Activated gamma-delta T cell treated with anti-CD3 and anti-CD28 coated beads, Interleukin-2, amount 50 U/mL, for 16 hours (primary cell): Measurements from ENCODE around the gene ALKBH4.
"Not testable (repeated sequence)": the region's sequence is repeated elsewhere in the genome, so short reads cannot be mapped to it uniquely, and the experiment has no call there.

ENCODE experiments used
- DNase-seq: peaks from one replicate; pipeline ENCODE4 v3.0.0-alpha.2; 2020; ENCODE audit warnings: low read depth

Gene ALKBH4

GRCh38 chr7:102478314-102479208 lies 13.9 kb upstream of the ALKBH4 start, which contains the start of gene POLR2J:
Gene POLR2J (minus strand): TSS chr7:102478922. CDS start chr7:102478860, 62 bp downstream.
- peak; percentile 98 for DNase-seq

GRCh38 chr7:102474736-102475435 lies 10.2 kb upstream of the ALKBH4 start:
- not testable (repeated sequence) for DNase-seq

- DNase-seq, result not testable (repeated sequence)
Measured at GRCh38 chr7:102474116-102474515, 9.5 kb upstream of the ALKBH4 start.

GRCh38 chr7:102473271-102473991 lies 8.8 kb upstream of the ALKBH4 start:
- DNase-seq, result no peak

GRCh38 chr7:102472126-102473041 lies 7.7 kb upstream of the ALKBH4 start:
- no peak for DNase-seq

- no peak for DNase-seq
Measured at GRCh38 chr7:102471791-102472125, 7.1 kb upstream of the ALKBH4 start.

GRCh38 chr7:102469972-102470825 lies 5.5 kb upstream of the ALKBH4 start:
- no peak for DNase-seq

GRCh38 chr7:102469351-102469971 lies 4.8 kb upstream of the ALKBH4 start:
- DNase-seq, result no peak

- DNase-seq, result no peak
Measured at GRCh38 chr7:102468478-102469350, 4.1 kb upstream of the ALKBH4 start.

- no peak for DNase-seq
Measured at GRCh38 chr7:102467581-102468477, 3.2 kb upstream of the ALKBH4 start.

GRCh38 chr7:102466097-102466496 lies 1.4 kb upstream of the ALKBH4 start:
- DNase-seq, result no peak

GRCh38 chr7:102463841-102464576 lies 654 bp downstream of the ALKBH4 start:
- DNase-seq, result no peak

- DNase-seq, result no peak
Measured at GRCh38 chr7:102460467-102460866, 4.2 kb downstream of the ALKBH4 start.

GRCh38 chr7:102459221-102459844 lies 5.3 kb downstream of the ALKBH4 start:
- no peak for DNase-seq

- no peak for DNase-seq
Measured at GRCh38 chr7:102457352-102457924, 7.2 kb downstream of the ALKBH4 start.

GRCh38 chr7:102456327-102456726 lies 8.3 kb downstream of the ALKBH4 start:
- DNase-seq, result no peak
